GM23338 (cell line): ENCODE results near the gene CENPX. TPM values are rescaled to one million over a fixed set of nuclear protein-coding genes. Genes with fewer than 3 reads are reported as not detected.

ENCODE experiments used
- ATAC-seq: fragments of 200-7000 bp; cut with Tn5 transposase; 3 replicates; pipeline ENCODE4 v1.9.1; 2020
- DNase-seq: peaks from one replicate; pipeline ENCODE4 v3.0.0-alpha.2; 2015; ENCODE audit warnings: low spot score
- H2AFZ ChIP-seq: fragments of 200-600 bp; sonication (generic); 2 replicates; pipeline ENCODE4 v1.8.0; 2016; ENCODE audit warnings: antibody characterized with exemption, mild to moderate bottlenecking, moderate library complexity
- H3F3A ChIP-seq: fragments of 200-600 bp; sonication (generic); replicated peaks from 2 replicates; pipeline ENCODE4 v1.8.0; 2017; ENCODE audit warnings: antibody characterized with exemption, mixed run types, low read depth
- H3K27ac ChIP-seq: fragments of 200-600 bp; sonication (generic); 2 replicates; pipeline ENCODE4 v1.6.1; 2016; ENCODE audit warnings: low read depth
- H3K27me3 ChIP-seq: fragments of 200-600 bp; sonication (generic); 2 replicates; pipeline ENCODE4 v1.8.0; 2016; ENCODE audit warnings: mild to moderate bottlenecking, mixed run types, moderate library complexity; ENCODE audit not compliant: insufficient read depth
- H3K36me3 ChIP-seq: fragments of 200-600 bp; sonication (generic); 2 replicates; pipeline ENCODE4 v1.8.0; 2016; ENCODE audit warnings: mild to moderate bottlenecking; ENCODE audit not compliant: insufficient read depth
- H3K4me1 ChIP-seq: fragments of 200-600 bp; sonication (generic); 2 replicates; pipeline ENCODE4 v1.8.0; 2016; ENCODE audit warnings: mild to moderate bottlenecking, moderate library complexity; ENCODE audit not compliant: insufficient read depth
- H3K4me2 ChIP-seq: fragments of 200-600 bp; sonication (generic); 2 replicates; pipeline ENCODE4 v1.7.1; 2017; ENCODE audit warnings: mixed run types
- H3K4me3 ChIP-seq: fragments of 200-600 bp; sonication (generic); 2 replicates; pipeline ENCODE4 v1.6.1; 2016; ENCODE audit warnings: mixed run types
- H3K79me2 ChIP-seq: fragments of 200-600 bp; sonication (generic); replicated peaks from 2 replicates; pipeline ENCODE4 v1.8.0; 2017; ENCODE audit warnings: mild to moderate bottlenecking; ENCODE audit not compliant: insufficient read depth
- H3K9me2 ChIP-seq: fragments of 200-600 bp; sonication (generic); 2 replicates; pipeline ENCODE4 v1.8.0; 2017; ENCODE audit not compliant: insufficient read depth
- H4K20me1 ChIP-seq: fragments of 200-600 bp; sonication (generic); replicated peaks from 2 replicates; pipeline ENCODE4 v1.8.0; 2017; ENCODE audit warnings: mild to moderate bottlenecking; ENCODE audit not compliant: insufficient read depth
- H3K27ac Mint-ChIP-seq: 2 replicates; pipeline ENCODE4 v1.8.0; 2020; ENCODE audit warnings: inconsistent platforms, mild to moderate bottlenecking, moderate library complexity, mixed read lengths
- H3K27me3 Mint-ChIP-seq: 3 replicates; pipeline ENCODE4 v1.8.0; 2022; ENCODE audit warnings: low read depth, mild to moderate bottlenecking, moderate library complexity, mixed read lengths, inconsistent platforms; ENCODE audit not compliant: insufficient read depth, poor library complexity
- H3K36me3 Mint-ChIP-seq: 3 replicates; pipeline ENCODE4 v1.8.0; 2021; ENCODE audit warnings: low read depth, mild to moderate bottlenecking, inconsistent platforms, moderate library complexity, mixed read lengths
- H3K4me1 Mint-ChIP-seq: 3 replicates; pipeline ENCODE4 v1.8.0; 2020; ENCODE audit warnings: mild to moderate bottlenecking, inconsistent platforms, mixed read lengths
- H3K4me3 Mint-ChIP-seq: 3 replicates; pipeline ENCODE4 v1.8.0; 2021; ENCODE audit warnings: moderate library complexity, mild to moderate bottlenecking, inconsistent platforms, mixed read lengths
- H3K9me3 Mint-ChIP-seq: 3 replicates; pipeline ENCODE4 v1.8.0; 2020; ENCODE audit warnings: moderate library complexity, mild to moderate bottlenecking, inconsistent platforms, mixed read lengths
- CREB1 ChIP-seq: fragments of 250-450 bp; sonication (Bioruptor Pico); IDR thresholded peaks from 2 replicates; pipeline ENCODE4 v1.5.0; 2020; ENCODE audit warnings: low read depth, mild to moderate bottlenecking, moderate library complexity
- ETS1 ChIP-seq: IDR thresholded peaks from 2 replicates; pipeline ENCODE4 v1.6.1; 2016; ENCODE audit warnings: antibody characterized with exemption
- JUNB ChIP-seq: IDR thresholded peaks from one replicate; pipeline ENCODE4 v1.6.1; 2016; ENCODE audit warnings: antibody characterized with exemption; ENCODE audit not compliant: unreplicated experiment
- POLR2AphosphoS5 ChIP-seq: IDR thresholded peaks from 2 replicates; pipeline ENCODE4 v1.6.1; 2016; ENCODE audit warnings: antibody characterized with exemption, low read depth
- ZNF114 ChIP-seq: fragments of 250-450 bp; sonication (Bioruptor Pico); IDR thresholded peaks from 2 replicates; pipeline ENCODE4 v1.5.0; 2020; ENCODE audit warnings: mild to moderate bottlenecking, moderate library complexity
- ZNF462 ChIP-seq: fragments of 250-450 bp; sonication (Bioruptor Pico); IDR thresholded peaks from 2 replicates; pipeline ENCODE4 v1.5.0; 2020; ENCODE audit warnings: mild to moderate bottlenecking, moderate library complexity
- polyA plus RNA-seq: library from polyadenylated mRNA; unstranded; fragments of >200 nt; fragmentation: Nextera tagmentation; extraction: Ambion mirVana; gene quantifications from 2 replicates; pipeline ENCODE4 v1.2.1, GENCODE V29; 2016
- total RNA-seq: library from RNA; depleted of rRNA; stranded (reverse); fragments of >200 nt; shearing (Covaris generic); gene quantifications from 2 replicates; pipeline ENCODE4 v1.2.3, GENCODE V29; 2014

CENPX gene
- total and polyA plus RNA-seq, 2 experiments from 2014 or later = 114 to 157 TPM

- no peak for TF ChIP-seq ZNF462
- no peak for TF ChIP-seq CREB1 (CRISPR knock-in tag)
- no peak for TF ChIP-seq ZNF114
- TF ChIP-seq JUNB = no peak
- TF ChIP-seq POLR2AphosphoS5 = no peak
- TF ChIP-seq ETS1 = no peak
Observed at GRCh38 chr17:82024859-82025258, 2.2 kb upstream of the CENPX start (continued).

- ATAC-seq = peak; percentile 10
- Histone ChIP-seq H3K9me2 (no peaks in the 10 kb centered on the region), H3K79me2 (peaks cover 15% of the 10 kb centered on the region), H3K27ac (no peak overlapping the region), H3K4me3 (peak overlapping the region; percentile 89), H3K4me2 (peak overlapping the region; percentile 95), H2AFZ (peak overlapping the region; percentile 86), H3K27me3 (no peaks in the 10 kb centered on the region), H3K4me1 (peaks cover 5% of the 10 kb centered on the region; the same call in 1 of the 2 replicates), H3K36me3 (no peaks in the 10 kb centered on the region), H4K20me1 (peaks cover 3% of the 10 kb centered on the region; the same call in 1 of the 2 replicates), H3F3A (peaks cover 9% of the 10 kb centered on the region; the same call in 1 of the 2 replicates)
- no peaks in the 10 kb centered on the region; the same call in 2 of the 3 replicates for H3K9me3 Mint-ChIP-seq
- no peak overlapping the region for H3K27ac Mint-ChIP-seq
- DNase-seq = peak; percentile 69
- H3K4me1 Mint-ChIP-seq = peaks cover 11% of the 10 kb centered on the region
- H3K27me3 Mint-ChIP-seq = peaks cover 23% of the 10 kb centered on the region
- H3K36me3 Mint-ChIP-seq = peaks cover 2% of the 10 kb centered on the region
- H3K4me3 Mint-ChIP-seq = peak overlapping the region; percentile 85
- TF ChIP-seq ETS1 (no peak; the same call in 1 of the 2 replicates), CREB1 (CRISPR knock-in tag) (no peak), ZNF114 (no peak)
Observed at GRCh38 chr17:82023447-82024241, 966 bp upstream of the CENPX start.
